Thyroid gland (tissue), 4 donors: Measurements from ENCODE around the gene KCNA10.

Experiments
- POLR2A ChIP-seq, 2 donors: fragments of 450-650 bp; IDR thresholded peaks; one replicate each; pipeline ENCODE4 v1.6.1; 2017; ENCODE audit warnings: antibody characterized with exemption in 2 of 2, mild to moderate bottlenecking in 2 of 2, moderate library complexity in 1 of 2
- TF ChIP-seq, protein P1 (sequence below), 6 experiments: fragments of 200-600 bp in 3 of 6; fragments of 450-650 bp in 3 of 6; sonication (generic) in 3 of 6; IDR thresholded peaks; one replicate each; pipeline ENCODE4 v1.5.1; 2016 to 2019; ENCODE audit warnings: antibody characterized with exemption in 6 of 6, mild to moderate bottlenecking in 2 of 6, inconsistent platforms in 1 of 6, moderate library complexity in 1 of 6

DNA sequence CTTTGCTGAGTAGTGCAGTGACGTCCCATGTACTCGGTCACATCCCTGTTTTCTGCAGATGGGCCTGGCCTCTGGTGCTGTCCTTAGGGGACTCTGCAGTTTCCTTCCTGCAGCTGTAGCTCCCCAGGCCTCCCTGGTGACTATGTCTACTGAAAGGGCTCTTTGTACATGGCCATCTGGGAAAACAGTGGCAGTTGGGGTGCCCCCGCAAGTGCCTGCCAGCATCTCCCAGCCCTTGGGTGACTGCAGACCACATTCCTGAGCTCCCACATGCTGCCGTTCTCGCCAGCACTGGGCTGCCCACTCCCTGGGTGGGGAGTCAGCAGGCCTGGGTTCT lies 37.5 kb upstream of the KCNA10 start:
- TF ChIP-seq, protein P1, sequence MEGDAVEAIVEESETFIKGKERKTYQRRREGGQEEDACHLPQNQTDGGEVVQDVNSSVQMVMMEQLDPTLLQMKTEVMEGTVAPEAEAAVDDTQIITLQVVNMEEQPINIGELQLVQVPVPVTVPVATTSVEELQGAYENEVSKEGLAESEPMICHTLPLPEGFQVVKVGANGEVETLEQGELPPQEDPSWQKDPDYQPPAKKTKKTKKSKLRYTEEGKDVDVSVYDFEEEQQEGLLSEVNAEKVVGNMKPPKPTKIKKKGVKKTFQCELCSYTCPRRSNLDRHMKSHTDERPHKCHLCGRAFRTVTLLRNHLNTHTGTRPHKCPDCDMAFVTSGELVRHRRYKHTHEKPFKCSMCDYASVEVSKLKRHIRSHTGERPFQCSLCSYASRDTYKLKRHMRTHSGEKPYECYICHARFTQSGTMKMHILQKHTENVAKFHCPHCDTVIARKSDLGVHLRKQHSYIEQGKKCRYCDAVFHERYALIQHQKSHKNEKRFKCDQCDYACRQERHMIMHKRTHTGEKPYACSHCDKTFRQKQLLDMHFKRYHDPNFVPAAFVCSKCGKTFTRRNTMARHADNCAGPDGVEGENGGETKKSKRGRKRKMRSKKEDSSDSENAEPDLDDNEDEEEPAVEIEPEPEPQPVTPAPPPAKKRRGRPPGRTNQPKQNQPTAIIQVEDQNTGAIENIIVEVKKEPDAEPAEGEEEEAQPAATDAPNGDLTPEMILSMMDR (IDR thresholded peaks at IDR 0.05), result no peak
- TF ChIP-seq POLR2A (IDR thresholded peaks at IDR 0.05), result no peak
